ENCODE measurements around the gene TMED7.

Gene TMED7

GRCh38 chr5:115621365-115621900, 4.4 kb downstream of the TMED7 start:
- TF ChIP-seq TAF1 (IDR thresholded peaks at IDR 0.05; ENCODE audit: borderline replicate concordance, insufficient read depth, low read length) (no peak), REST (IDR thresholded peaks at IDR 0.05; ENCODE audit: insufficient read depth in 1 of 2, low read depth in 2 of 2, low read length in 2 of 2) (no peak), SIN3A (IDR thresholded peaks at IDR 0.05; ENCODE audit: borderline replicate concordance, insufficient read depth, low read length) (no peak), POLR2AphosphoS5 (IDR thresholded peaks at IDR 0.05; ENCODE audit: low read depth, low read length) (no peak)

GRCh38 chr5:115616892-115617291, 8.9 kb downstream of the TMED7 start:
- no peak for TF ChIP-seq SIN3A (IDR thresholded peaks at IDR 0.05; ENCODE audit: borderline replicate concordance, insufficient read depth, low read length)
- TF ChIP-seq POLR2AphosphoS5 (IDR thresholded peaks at IDR 0.05; ENCODE audit: low read depth, low read length) = no peak
- TF ChIP-seq FOXP2 (optimal IDR thresholded peaks at IDR 0.05; ENCODE audit: borderline replicate concordance, extremely low read depth, extremely low read length, insufficient read depth) = no peak
- no peak for TF ChIP-seq REST (IDR thresholded peaks at IDR 0.05; ENCODE audit: insufficient read depth in 1 of 2, low read depth in 2 of 2, low read length in 2 of 2)
- TF ChIP-seq TAF1 (IDR thresholded peaks at IDR 0.05; ENCODE audit: borderline replicate concordance, insufficient read depth, low read length) = no peak

DNA sequence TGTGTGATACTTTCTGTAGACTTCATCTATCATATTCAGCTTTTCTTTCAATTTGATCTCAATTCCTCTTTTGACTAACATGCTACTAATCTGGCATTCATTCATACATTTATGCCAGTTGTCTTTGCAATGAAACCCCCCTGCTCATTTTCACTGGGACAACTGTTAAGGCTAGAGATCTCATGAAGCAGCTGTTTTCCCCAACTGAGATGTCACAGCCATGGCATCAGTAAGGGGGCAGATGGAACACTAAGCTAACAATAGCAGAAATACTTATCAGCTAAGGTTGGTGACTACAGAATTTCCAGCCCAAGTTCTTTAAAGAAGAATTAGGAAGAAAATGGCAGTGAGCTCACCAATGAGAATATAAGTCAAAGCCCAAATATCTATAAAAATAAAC, 9.4 kb downstream of the TMED7 start:
- TF ChIP-seq FOXP2 (optimal IDR thresholded peaks at IDR 0.05; ENCODE audit: borderline replicate concordance, extremely low read depth, extremely low read length, insufficient read depth) (no peak), SIN3A (IDR thresholded peaks at IDR 0.05; ENCODE audit: borderline replicate concordance, insufficient read depth, low read length) (no peak), POLR2AphosphoS5 (IDR thresholded peaks at IDR 0.05; ENCODE audit: low read depth, low read length) (no peak), REST (IDR thresholded peaks at IDR 0.05; ENCODE audit: insufficient read depth in 1 of 2, low read depth in 2 of 2, low read length in 2 of 2) (no peak), TAF1 (IDR thresholded peaks at IDR 0.05; ENCODE audit: borderline replicate concordance, insufficient read depth, low read length) (no peak)

- TF ChIP-seq POLR2AphosphoS5 (IDR thresholded peaks at IDR 0.05; ENCODE audit: low read depth, low read length) (no peak), SIN3A (IDR thresholded peaks at IDR 0.05; ENCODE audit: borderline replicate concordance, insufficient read depth, low read length) (no peak), TAF1 (IDR thresholded peaks at IDR 0.05; ENCODE audit: borderline replicate concordance, insufficient read depth, low read length) (no peak), FOXP2 (optimal IDR thresholded peaks at IDR 0.05; ENCODE audit: borderline replicate concordance, extremely low read depth, extremely low read length, insufficient read depth) (no peak), REST (IDR thresholded peaks at IDR 0.05; ENCODE audit: insufficient read depth in 1 of 2, low read depth in 2 of 2, low read length in 2 of 2) (no peak)
Measured at GRCh38 chr5:115611873-115612272, 14.0 kb downstream of the TMED7 start.

GRCh38 chr5:115607935-115608334, 17.9 kb downstream of the TMED7 start:
- TF ChIP-seq REST (IDR thresholded peaks at IDR 0.05; ENCODE audit: insufficient read depth in 1 of 2, low read depth in 2 of 2, low read length in 2 of 2) (no peak), POLR2AphosphoS5 (IDR thresholded peaks at IDR 0.05; ENCODE audit: low read depth, low read length) (no peak), TAF1 (IDR thresholded peaks at IDR 0.05; ENCODE audit: borderline replicate concordance, insufficient read depth, low read length) (no peak), FOXP2 (optimal IDR thresholded peaks at IDR 0.05; ENCODE audit: borderline replicate concordance, extremely low read depth, extremely low read length, insufficient read depth) (no peak), SIN3A (IDR thresholded peaks at IDR 0.05; ENCODE audit: borderline replicate concordance, insufficient read depth, low read length) (no peak)
